Measurements from ENCODE around the gene CPNE7. TPM values are rescaled to one million over a fixed set of nuclear protein-coding genes. Genes with fewer than 3 reads are reported as not detected.

CPNE7 gene
- total and polyA plus RNA-seq, 2 of the 8 experiments (the other 6 are each of a cell fraction or from before 2014, with no cell fraction given): 10.0 to 23.7 TPM

DNA sequence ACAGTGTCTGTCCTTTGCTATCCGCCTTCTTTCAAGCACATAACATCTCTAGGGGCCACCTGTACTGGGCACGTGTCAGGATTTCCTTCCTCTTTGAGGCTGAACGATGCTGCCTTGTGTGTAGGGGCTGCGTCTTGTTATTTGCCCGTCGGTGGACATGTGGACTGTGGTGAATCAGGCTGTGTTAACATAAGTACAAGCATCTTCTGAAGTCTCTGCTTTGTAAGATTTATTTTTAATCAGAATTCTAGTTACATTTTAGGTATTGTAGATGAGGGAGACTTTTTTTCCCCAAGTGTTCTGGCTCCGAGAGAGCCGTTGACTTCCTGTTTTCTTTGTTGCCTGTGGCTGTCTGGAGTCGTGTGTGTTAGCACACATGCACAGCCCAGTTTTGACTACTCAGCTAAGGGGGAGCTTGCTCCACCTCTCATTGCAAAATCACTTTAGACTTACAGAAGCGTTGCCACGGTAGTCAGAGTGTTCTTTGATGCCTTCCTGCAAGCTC is 41.3 kb upstream of the CPNE7 start:
- Histone ChIP-seq H4K91ac (replicated peaks; ENCODE audit: insufficient read length, low read length) (no peak overlapping the region), H3K79me2 (ENCODE audit: control insufficient read depth in 1 of 2, insufficient read depth in 2 of 2, low read length in 2 of 2) (peaks cover 0 to 3% of the 10 kb centered on the region in 2 experiments; a peak in 1 of 4 replicates), H4K8ac (ENCODE audit: extremely low read depth, insufficient read depth, low read length) (no peak overlapping the region), H3K36me3 (ENCODE audit: control insufficient read depth in 2 of 4, insufficient read depth in 4 of 4, low read length in 3 of 4) (peaks cover 24 to 74% (median 60%) of the 10 kb centered on the region in 4 experiments), H3K14ac (ENCODE audit: insufficient read length) (no peak overlapping the region), H3K27me3 (replicated peaks in 1 of 4; ENCODE audit: control insufficient read depth in 3 of 4, extremely low read depth in 1 of 4, insufficient read depth in 3 of 4, low read length in 3 of 4) (no peaks in the 10 kb centered on the region), H2BK120ac (replicated peaks; ENCODE audit: low read depth, low read length) (no peak overlapping the region), H2BK5ac (ENCODE audit: low read depth, low read length) (no peak overlapping the region; the same call in 1 of the 2 replicates), H2BK20ac (ENCODE audit: low read length) (no peak overlapping the region), H3K9me3 (ENCODE audit: insufficient read depth in 2 of 2, low read depth in 1 of 2, low read length in 1 of 2) (no peaks in the 10 kb centered on the region), H3K56ac (replicated peaks; ENCODE audit: insufficient read length, low read depth, low read length) (no peak overlapping the region), H3K18ac (ENCODE audit: extremely low read depth, low read length) (no peak overlapping the region), H3K23me2 (ENCODE audit: low read depth, low read length) (no peaks in the 10 kb centered on the region), H2AFZ (ENCODE audit: low read length) (no peak overlapping the region), H3K79me1 (ENCODE audit: low read depth, low read length) (peaks cover 5% of the 10 kb centered on the region), H3K23ac (ENCODE audit: insufficient read length) (no peak overlapping the region), H3K4ac (replicated peaks; ENCODE audit: insufficient read length, low read depth, low read length) (no peak overlapping the region), H3K4me3 (ENCODE audit: extremely low read depth in 1 of 4, insufficient read depth in 2 of 4, low read depth in 3 of 4, low read length in 4 of 4) (no peak overlapping the region), H4K5ac (ENCODE audit: insufficient read length, low read depth, low read length) (no peak overlapping the region), H2BK12ac (ENCODE audit: low read depth, low read length) (no peak overlapping the region), H3K27ac (ENCODE audit: low read depth, low read length) (no peak overlapping the region), H3K9ac (replicated peaks in 1 of 4; ENCODE audit: extremely low read depth in 1 of 4, low read depth in 3 of 4, low read length in 3 of 4) (no peak overlapping the region), H4K20me1 (replicated peaks in 1 of 2; ENCODE audit: control insufficient read depth in 1 of 2, insufficient read depth in 2 of 2, low read length in 2 of 2) (peaks cover 9 to 20% of the 10 kb centered on the region in 2 experiments), H3K4me2 (ENCODE audit: insufficient read depth in 1 of 2, low read depth in 2 of 2, low read length in 2 of 2) (no peak overlapping the region), H2BK15ac (ENCODE audit: low read length) (no peak overlapping the region), H3K4me1 (replicated peaks in 1 of 4; ENCODE audit: control insufficient read depth in 3 of 4, insufficient read depth in 4 of 4, low read length in 3 of 4) (no peaks in the 10 kb centered on the region), H2AK5ac (ENCODE audit: low read depth, low read length) (no peak overlapping the region)
- ChIA-PET POLR2A (ENCODE audit: partially characterized antibody) (interaction anchor here (1.5 kb wide), 1 partner anchor 30 kb away, joined by 9 read pairs; no protein-coding TSS in a partner anchor), CTCF (ENCODE audit: partially characterized antibody) (interaction anchor here (0.7 kb wide), 1 partner anchor 10 kb away, joined by 3 read pairs; no protein-coding TSS in a partner anchor)
- FAIRE-seq (no peak), DNase-seq (ENCODE audit: low read depth in 1 of 2, low spot score in 2 of 2) (no peak)
- 98% methylated on average over 11 of the region's 11 CpGs; no CpG with 5 or more reads in 1 of the 2 experiments for WGBS, 2 experiments (ENCODE audit: extremely low coverage in 1 of 2, insufficient coverage in 1 of 2, insufficient read length in 1 of 2, insufficient replicate concordance in 2 of 2, low coverage in 1 of 2, low lambda C conversion rate in 2 of 2, missing lambda C conversion rate in 1 of 2)
- no peak for TF ChIP-seq RFX5 (IDR thresholded peaks at IDR 0.05; ENCODE audit: borderline replicate concordance, low read depth, low read length)
- TF ChIP-seq TAF1 (IDR thresholded peaks at IDR 0.05; ENCODE audit: low read depth, low read length): no peak
- no peak for TF ChIP-seq NRF1 (IDR thresholded peaks at IDR 0.05; ENCODE audit: low read depth, low read length)
- no peak for TF ChIP-seq SIX5 (IDR thresholded peaks at IDR 0.05; ENCODE audit: low read depth, low read length)
- TF ChIP-seq YY1 (IDR thresholded peaks at IDR 0.05; ENCODE audit: low read depth, low read length): no peak
- TF ChIP-seq EGR1 (IDR thresholded peaks at IDR 0.05; ENCODE audit: borderline replicate concordance, low read depth, low read length): no peak
- no peak for TF ChIP-seq CBX8 (IDR thresholded peaks at IDR 0.05; ENCODE audit: borderline replicate concordance, low read depth, low read length)
- no peak for TF ChIP-seq HDAC2 (IDR thresholded peaks at IDR 0.05; ENCODE audit: borderline replicate concordance in 1 of 2, low read depth in 2 of 2, low read length in 2 of 2)
- TF ChIP-seq EZH2 (IDR thresholded peaks at IDR 0.05; ENCODE audit: low read depth, low read length, severe bottlenecking): no peak
- TF ChIP-seq SP2 (IDR thresholded peaks at IDR 0.05; ENCODE audit: low read length): no peak
- TF ChIP-seq, protein P1, sequence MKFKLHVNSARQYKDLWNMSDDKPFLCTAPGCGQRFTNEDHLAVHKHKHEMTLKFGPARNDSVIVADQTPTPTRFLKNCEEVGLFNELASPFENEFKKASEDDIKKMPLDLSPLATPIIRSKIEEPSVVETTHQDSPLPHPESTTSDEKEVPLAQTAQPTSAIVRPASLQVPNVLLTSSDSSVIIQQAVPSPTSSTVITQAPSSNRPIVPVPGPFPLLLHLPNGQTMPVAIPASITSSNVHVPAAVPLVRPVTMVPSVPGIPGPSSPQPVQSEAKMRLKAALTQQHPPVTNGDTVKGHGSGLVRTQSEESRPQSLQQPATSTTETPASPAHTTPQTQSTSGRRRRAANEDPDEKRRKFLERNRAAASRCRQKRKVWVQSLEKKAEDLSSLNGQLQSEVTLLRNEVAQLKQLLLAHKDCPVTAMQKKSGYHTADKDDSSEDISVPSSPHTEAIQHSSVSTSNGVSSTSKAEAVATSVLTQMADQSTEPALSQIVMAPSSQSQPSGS (IDR thresholded peaks at IDR 0.05; ENCODE audit: low read length): no peak
- TF ChIP-seq HDAC6 (IDR thresholded peaks at IDR 0.05; ENCODE audit: low read depth, low read length): no peak

Data from H1 (cell line).